DOHH2 (cell line): ENCODE measurements around the gene PEAK3.

ENCODE experiments used
- CTCF ChIP-seq: fragments of 200-600 bp; sonication (generic); IDR thresholded peaks from one replicate; pipeline ENCODE4 v1.5.1; 2014; ENCODE audit warnings: antibody characterized with exemption, mild to moderate bottlenecking, low read depth, low read length; ENCODE audit not compliant: poor library complexity, severe bottlenecking
- EZH2phosphoT487 ChIP-seq: fragments of 200-600 bp; sonication (generic); IDR thresholded peaks from 2 replicates; pipeline ENCODE4 v1.6.1; 2017; ENCODE audit warnings: borderline replicate concordance, mild to moderate bottlenecking, antibody characterized with exemption, low read length, moderate library complexity, mixed read lengths

- TF ChIP-seq CTCF (no peak), EZH2phosphoT487 (no peak)
Measured at GRCh38 chr19:2232286-2233151, 49.5 kb downstream of the PEAK3 start.
